Osteocyte (in vitro differentiated cells): Measurements from ENCODE around the gene SEMA3D. TPM values are rescaled to one million over a fixed set of nuclear protein-coding genes. Genes with fewer than 3 reads are reported as not detected.
A peak's percentile ranks its signal among the peaks of the same experiment; 100 is the strongest.

Experiments used
- DNase-seq: peaks from one replicate; pipeline ENCODE4 v3.0.0; 2021; ENCODE audit warnings: mixed read lengths; ENCODE audit not compliant: unreplicated experiment; ENCODE audit errors: extremely low spot score
- H3K27ac Mint-ChIP-seq: one replicate; pipeline ENCODE4 v1.8.0; 2021; ENCODE audit warnings: mild to moderate bottlenecking, mixed read lengths; ENCODE audit not compliant: unreplicated experiment
- H3K27me3 Mint-ChIP-seq: one replicate; pipeline ENCODE4 v1.8.0; 2021; ENCODE audit warnings: mixed read lengths; ENCODE audit not compliant: unreplicated experiment
- H3K36me3 Mint-ChIP-seq: one replicate; pipeline ENCODE4 v1.8.0; 2021; ENCODE audit warnings: mixed read lengths; ENCODE audit not compliant: unreplicated experiment
- H3K4me1 Mint-ChIP-seq: one replicate; pipeline ENCODE4 v1.8.0; 2021; ENCODE audit warnings: mixed read lengths; ENCODE audit not compliant: unreplicated experiment
- H3K4me3 Mint-ChIP-seq: one replicate; pipeline ENCODE4 v1.8.0; 2021; ENCODE audit warnings: mild to moderate bottlenecking, moderate library complexity, mixed read lengths; ENCODE audit not compliant: unreplicated experiment
- H3K9me3 Mint-ChIP-seq: one replicate; pipeline ENCODE4 v1.8.0; 2021; ENCODE audit warnings: mixed read lengths; ENCODE audit not compliant: unreplicated experiment
- CTCF ChIP-seq: fragments of 200-600 bp; sonication (generic); IDR thresholded peaks from 2 replicates; pipeline ENCODE4 v1.5.0; 2021; ENCODE audit warnings: antibody characterized with exemption, mild to moderate bottlenecking, moderate library complexity
- total RNA-seq: library from RNA; stranded (reverse); gene quantifications from 2 replicates; pipeline ENCODE4 v1.2.1, GENCODE V29; 2021

Gene SEMA3D
- total RNA-seq, 1 donor from 2014 or later: 18.6 TPM

- H3K9me3 Mint-ChIP-seq: no peaks in the 10 kb centered on the region
- H3K36me3 Mint-ChIP-seq: no peaks in the 10 kb centered on the region
- H3K27me3 Mint-ChIP-seq: no peaks in the 10 kb centered on the region
- H3K4me3 Mint-ChIP-seq: no peak overlapping the region
- TF ChIP-seq CTCF: no peak
- no peak for DNase-seq
- no peak overlapping the region for H3K27ac Mint-ChIP-seq
- peaks cover 2% of the 10 kb centered on the region for H3K4me1 Mint-ChIP-seq
Observed at GRCh38 chr7:85144771-85145170, 42.1 kb downstream of the SEMA3D start.

DNA sequence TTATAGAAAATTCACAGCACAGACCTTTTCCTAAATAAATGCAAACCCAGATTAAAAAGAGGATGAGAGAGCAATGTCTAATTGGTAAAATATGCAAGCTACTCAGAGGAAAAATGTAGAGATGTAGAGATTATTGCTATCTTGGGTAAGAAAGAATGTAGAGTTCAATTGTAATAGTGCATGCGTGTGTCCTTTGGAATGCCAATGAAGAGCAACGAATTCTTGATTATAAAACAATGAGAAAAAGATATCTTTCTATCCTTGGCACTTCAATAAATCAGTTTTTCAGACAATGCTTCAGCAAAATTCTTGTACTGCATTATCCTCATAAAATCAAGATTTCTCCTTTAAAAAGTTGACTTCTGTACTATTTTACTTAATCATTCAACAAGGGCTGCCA is 50.9 kb downstream of the SEMA3D start:
- Mint-ChIP-seq H3K36me3 (no peaks in the 10 kb centered on the region), H3K4me1 (peaks cover 18% of the 10 kb centered on the region), H3K27me3 (no peaks in the 10 kb centered on the region), H3K4me3 (no peak overlapping the region), H3K27ac (peak overlapping the region; percentile 35), H3K9me3 (no peaks in the 10 kb centered on the region)
- TF ChIP-seq CTCF: no peak
- no peak for DNase-seq

DNA sequence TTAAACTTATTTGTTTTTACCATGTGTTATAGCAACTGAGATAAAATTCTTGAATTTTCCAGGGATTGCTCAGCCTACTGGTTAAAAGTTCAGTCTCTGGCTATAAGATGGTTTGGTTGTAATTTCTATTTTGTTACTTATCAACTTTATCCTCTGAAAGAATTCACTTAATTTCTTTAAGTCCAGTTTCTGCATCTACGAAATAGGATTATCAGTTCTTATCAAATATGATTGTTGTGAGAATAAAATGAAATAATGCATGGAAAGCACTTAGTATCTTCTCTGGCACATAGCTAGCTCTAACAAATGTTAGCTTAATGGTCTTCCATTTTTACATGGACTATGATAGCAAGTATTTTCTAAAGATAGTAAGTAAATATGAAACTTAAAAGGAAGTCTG is 53.3 kb downstream of the SEMA3D start:
- Mint-ChIP-seq H3K27me3 (no peaks in the 10 kb centered on the region), H3K27ac (no peak overlapping the region), H3K4me3 (no peak overlapping the region), H3K9me3 (no peaks in the 10 kb centered on the region), H3K36me3 (no peaks in the 10 kb centered on the region), H3K4me1 (peaks cover 18% of the 10 kb centered on the region)
- no peak for DNase-seq
- no peak for TF ChIP-seq CTCF

GRCh38 chr7:85133006-85133405 is 53.9 kb downstream of the SEMA3D start:
- Mint-ChIP-seq H3K27me3 (no peaks in the 10 kb centered on the region), H3K36me3 (no peaks in the 10 kb centered on the region), H3K4me3 (no peak overlapping the region), H3K9me3 (no peaks in the 10 kb centered on the region), H3K4me1 (peaks cover 18% of the 10 kb centered on the region), H3K27ac (no peak overlapping the region)
- no peak for DNase-seq
- TF ChIP-seq CTCF: no peak

DNA sequence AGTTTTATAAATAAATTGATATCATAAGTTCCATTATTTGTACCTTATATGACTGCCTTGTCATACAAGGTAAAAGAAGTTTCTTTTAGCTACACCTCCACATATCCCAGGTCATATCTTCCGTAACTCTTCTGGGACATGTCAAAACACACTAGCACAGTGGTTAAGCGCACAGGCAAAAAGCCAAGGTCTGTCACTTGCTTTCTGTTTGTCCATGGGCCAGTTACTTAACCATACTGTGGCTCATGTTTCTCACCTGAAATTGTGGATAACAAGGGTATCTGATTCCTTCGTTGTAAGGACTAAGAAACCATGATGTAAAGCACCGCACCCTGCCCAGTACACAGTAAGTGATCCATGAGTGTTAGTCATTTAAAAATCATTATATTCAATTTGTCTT is 56.2 kb downstream of the SEMA3D start:
- no peak for TF ChIP-seq CTCF
- no peaks in the 10 kb centered on the region for H3K36me3 Mint-ChIP-seq
- H3K27me3 Mint-ChIP-seq: no peaks in the 10 kb centered on the region
- H3K27ac Mint-ChIP-seq: no peak overlapping the region
- no peaks in the 10 kb centered on the region for H3K9me3 Mint-ChIP-seq
- H3K4me1 Mint-ChIP-seq: peaks cover 11% of the 10 kb centered on the region
- DNase-seq: no peak
- no peak overlapping the region for H3K4me3 Mint-ChIP-seq
